GM12878 (cell line): Measurements from ENCODE around the gene MTR. TPM values are rescaled to one million over a fixed set of nuclear protein-coding genes. Genes with fewer than 3 reads are reported as not detected.

Experiments
- ATAC-seq: fragments of 200-7000 bp; cut with Tn5 transposase; 3 replicates; pipeline ENCODE4 v1.9.1; 2020; ENCODE audit warnings: mild to moderate bottlenecking, moderate library complexity
- BruUV-seq: library from RNA; stranded (reverse); fragments of 400-500 nt; replicated peaks from 2 replicates; lab custom pipeline; 2021; lab: Mats Ljungman, UMichigan
- CTCF ChIA-PET: fragments of 300-600 bp; sonication (Branson Sonifier 250); formaldehyde crosslinking; extraction: SDS; loops from one replicate; lab custom pipeline; 2021; ENCODE audit warnings: inconsistent platforms; lab: Yijun Ruan, JAX
- POLR2A ChIA-PET: fragments of 350-600 bp; formaldehyde crosslinking; extraction: SDS; loops from one replicate; lab custom pipeline; 2021; ENCODE audit warnings: inconsistent platforms; lab: Charles Lee
- RAD21 ChIA-PET: fragments of 300-600 bp; sonication (Branson Sonifier 250); formaldehyde crosslinking; loops from one replicate; lab custom pipeline; 2023; ENCODE audit warnings: antibody characterized with exemption; ENCODE audit not compliant: unreplicated experiment; lab: Charles Lee
- SMC1A ChIA-PET: fragments of 300-600 bp; sonication (Branson Sonifier 250); formaldehyde crosslinking; loops from one replicate; lab custom pipeline; 2023; ENCODE audit not compliant: unreplicated experiment, uncharacterized antibody; lab: Charles Lee
- DNase-seq: peaks from one replicate; pipeline ENCODE4 v3.0.0-alpha.2; 2011; ENCODE audit warnings: low read depth, low spot score
- FAIRE-seq: peaks from 3 replicates; lab custom pipeline; 2011; peaks lifted over from hg19 to GRCh38; lab: Jason Lieb, UNC
- H2AFZ ChIP-seq: 2 replicates; pipeline ENCODE4 v1.6.0; 2011; ENCODE audit warnings: low read depth, low read length, control low read depth; ENCODE audit not compliant: control insufficient read depth
- H3K27ac ChIP-seq: 2 replicates; pipeline ENCODE4 v1.5.1; 2011; ENCODE audit warnings: control low read depth; ENCODE audit not compliant: control insufficient read depth, insufficient read depth
- H3K27me3 ChIP-seq, 2 experiments: replicated peaks in 1 of 2; 2 replicates each; pipeline versions ENCODE4 v1.6.0 to v1.6.1; 2011; ENCODE audit warnings: low read length in 1 of 2; ENCODE audit not compliant: control insufficient read depth in 2 of 2, insufficient read depth in 2 of 2
- H3K36me3 ChIP-seq, 2 experiments: 2 replicates each; pipeline ENCODE4 v1.5.1; 2011; ENCODE audit warnings: low read length in 1 of 2; ENCODE audit not compliant: control insufficient read depth in 2 of 2, insufficient read depth in 2 of 2
- H3K4me1 ChIP-seq: 2 replicates; pipeline ENCODE4 v1.6.1; 2011; ENCODE audit warnings: mild to moderate bottlenecking, low read length, moderate library complexity, mixed read lengths; ENCODE audit not compliant: control insufficient read depth, insufficient read depth
- H3K4me2 ChIP-seq: 2 replicates; pipeline ENCODE4 v1.6.0; 2011; ENCODE audit warnings: control low read depth; ENCODE audit not compliant: control insufficient read depth, insufficient read depth
- H3K4me3 ChIP-seq: fragments of 200-600 bp; sonication (generic); 2 replicates; pipeline ENCODE4 v1.5.1; 2016
- H3K79me2 ChIP-seq: 2 replicates; pipeline ENCODE4 v1.6.0; 2011; ENCODE audit warnings: low read length; ENCODE audit not compliant: control insufficient read depth, insufficient read depth
- H3K9ac ChIP-seq: 2 replicates; pipeline ENCODE4 v1.8.0; 2011; ENCODE audit warnings: low read length, control low read depth, mixed read lengths; ENCODE audit not compliant: control insufficient read depth, insufficient read depth
- H3K9me3 ChIP-seq: replicated peaks from 3 replicates; pipeline ENCODE4 v1.5.1; 2011; ENCODE audit warnings: mild to moderate bottlenecking, low read length; ENCODE audit not compliant: control insufficient read depth, insufficient read depth
- H4K20me1 ChIP-seq: 2 replicates; pipeline ENCODE4 v1.6.0; 2011; ENCODE audit not compliant: control insufficient read depth, insufficient read depth
- CHD4 ChIP-seq: fragments of 200-600 bp; sonication (generic); IDR thresholded peaks from 2 replicates; pipeline ENCODE4 v1.6.1; 2016; ENCODE audit warnings: mild to moderate bottlenecking
- EZH2 ChIP-seq: IDR thresholded peaks from 2 replicates; pipeline ENCODE4 v1.6.1; 2012; ENCODE audit warnings: low read depth, mild to moderate bottlenecking, control low read depth, inconsistent platforms, low read length, borderline replicate concordance; ENCODE audit not compliant: control insufficient read depth
- GATAD2B ChIP-seq: fragments of 450-650 bp; conservative IDR thresholded peaks from 2 replicates; pipeline ENCODE4 v1.6.1; 2017; ENCODE audit warnings: low read depth, mild to moderate bottlenecking, moderate library complexity
- HCFC1 ChIP-seq: fragments of 150-350 bp; IDR thresholded peaks from 2 replicates; pipeline ENCODE4 v1.6.1; 2014; ENCODE audit warnings: low read length
- MXI1 ChIP-seq: fragments of 150-350 bp; IDR thresholded peaks from 2 replicates; pipeline ENCODE4 v1.6.1; 2011; ENCODE audit warnings: low read depth, mild to moderate bottlenecking, inconsistent platforms, low read length, improper control_type of control experiment
- NBN ChIP-seq: fragments of 450-650 bp; IDR thresholded peaks from 2 replicates; pipeline ENCODE4 v1.6.1; 2016
- NRF1 ChIP-seq: conservative IDR thresholded peaks from 2 replicates; pipeline ENCODE4 v1.6.1; 2011; ENCODE audit warnings: mild to moderate bottlenecking, low read depth, low read length, improper control_type of control experiment
- PML ChIP-seq: IDR thresholded peaks from 2 replicates; pipeline ENCODE4 v1.6.1; 2012; ENCODE audit warnings: low read length, inconsistent platforms
- STAT3 ChIP-seq: IDR thresholded peaks from 2 replicates; pipeline ENCODE4 v1.6.1; 2011; ENCODE audit warnings: low read depth, low read length, improper control_type of control experiment
- WGBS: methylation state at CpG from one replicate; pipeline ENCODE4 v1.1.6; 2016; ENCODE audit warnings: low lambda C conversion rate; ENCODE audit not compliant: insufficient replicate concordance, insufficient coverage; ENCODE audit errors: missing lambda C conversion rate; 5-methylcytosine and 5-hydroxymethylcytosine counted together
- in situ Hi-C: fragments of 300-500 bp; cut with MboI; formaldehyde crosslinking; loops from 9 replicates; pipeline ENCODE4 v1.14.3; 2018; ENCODE audit warnings: mixed read lengths
- intact Hi-C: fragments of 100-400 bp; cut with micrococcal nuclease; formaldehyde crosslinking; loops from one replicate; pipeline ENCODE4 v1.14.2; 2022; ENCODE audit not compliant: unreplicated experiment
- polyA plus RNA-seq, 11 experiments: library from polyadenylated mRNA; depleted of rRNA in 4 of 11; unstranded in 6 of 11; stranded (reverse) in 5 of 11; fragments of >200 nt; fragmentation: Nextera tagmentation in 4 of 11; fragmentation: Illumina TruSeq in 1 of 11; extraction: Ambion mirVana in 4 of 11; extraction: Trizol in 1 of 11; gene quantifications; 1 replicate in 1 of 11; 2 replicates in 10 of 11; pipeline versions ENCODE4 v1.2.1 to v1.2.3, GENCODE V29; 2011 to 2016; ENCODE audit warnings: inconsistent platforms in 2 of 11, missing spikeins in 2 of 11, low read depth in 1 of 11
- total RNA-seq, 4 experiments: library from RNA; depleted of rRNA in 3 of 4; stranded (reverse); fragments of >200 nt in 3 of 4; fragmentation: Illumina TruSeq in 1 of 4; extraction: Trizol in 1 of 4; gene quantifications; 2 replicates each; pipeline versions ENCODE4 v1.2.1 to v1.2.3, GENCODE V29; 2013 to 2021
- TF ChIP-seq, protein P1 (sequence below): fragments of 450-650 bp; IDR thresholded peaks from 2 replicates; pipeline ENCODE4 v1.6.1; 2017; ENCODE audit warnings: low read depth, mild to moderate bottlenecking, moderate library complexity
- TF ChIP-seq, protein P2 (sequence below): fragments of 450-650 bp; formaldehyde crosslinking; IDR thresholded peaks from 2 replicates; pipeline ENCODE4 v1.4.0; 2020; ENCODE audit warnings: mild to moderate bottlenecking, moderate library complexity
- TF ChIP-seq, protein P3 (sequence below): IDR thresholded peaks from 2 replicates; pipeline ENCODE4 v1.6.1; 2012; ENCODE audit warnings: mild to moderate bottlenecking, low read depth, low read length

The MTR gene
- total and polyA plus RNA-seq, 10 of the 15 experiments (the other 5 are each of a cell fraction or from before 2014, with no cell fraction given), result 2.4 to 38.7 (median 16.5) TPM

DNA sequence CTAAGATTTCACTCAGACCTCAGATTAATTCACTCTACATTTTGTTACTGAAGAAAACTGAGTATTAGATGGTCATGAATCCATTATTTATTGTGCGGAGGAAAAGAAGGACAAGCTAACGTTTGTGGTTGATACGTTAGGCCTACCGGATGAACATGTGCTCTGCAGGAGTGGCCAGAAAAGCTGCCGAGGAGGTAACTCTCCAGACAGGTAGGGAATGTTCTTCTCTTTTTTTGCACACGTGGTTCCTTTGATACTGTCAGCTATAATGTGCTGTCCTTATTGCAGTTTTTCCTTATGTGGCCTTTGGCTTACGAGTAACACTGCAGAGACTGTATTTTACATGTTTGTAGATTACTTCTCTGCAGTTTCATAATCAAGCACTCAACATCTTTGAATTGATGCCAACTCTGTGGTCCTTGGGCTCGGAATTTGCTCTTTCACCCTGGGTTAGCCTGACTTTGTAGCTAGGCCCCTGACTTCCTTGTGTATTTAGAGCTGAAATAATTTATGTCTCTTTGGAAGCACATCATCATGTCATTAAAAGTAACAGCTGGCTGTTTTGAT is 13.6 kb downstream of the MTR start:
- FAIRE-seq, result no peak
- ChIA-PET RAD21 (no interaction called here), CTCF (interaction anchor here (0.7 kb wide), 1 partner anchor 19 kb away, joined by 3 read pairs; no protein-coding TSS in a partner anchor), POLR2A (no interaction called here), SMC1A (interaction anchor here (1.0 to 1.2 kb wide), 2 partner anchors 19 to 26 kb away, joined by 3 read pairs; no protein-coding TSS in a partner anchor)
- Histone ChIP-seq H3K9ac (no peak overlapping the region), H3K4me3 (no peak overlapping the region), H3K79me2 (peaks cover 4% of the 10 kb centered on the region), H2AFZ (no peak overlapping the region), H3K4me2 (no peak overlapping the region), H3K36me3 (peaks cover 6 to 41% of the 10 kb centered on the region in 2 experiments), H4K20me1 (no peaks in the 10 kb centered on the region), H3K4me1 (no peaks in the 10 kb centered on the region), H3K9me3 (no peaks in the 10 kb centered on the region), H3K27ac (no peak overlapping the region), H3K27me3 (no peaks in the 10 kb centered on the region)
- ATAC-seq, result no peak
- in situ Hi-C loops, result no loop called here
- WGBS, result 92% methylated on average over 8 of the region's 8 CpGs
- BruUV-seq, result no TSS peak
- intact Hi-C loops, result no loop called here
- no peak for DNase-seq
- TF ChIP-seq EZH2 (no peak), HCFC1 (no peak), NRF1 (no peak), GATAD2B (no peak), MXI1 (no peak), STAT3 (no peak), CHD4 (no peak), PML (no peak), NBN (no peak)
- TF ChIP-seq, protein P1, sequence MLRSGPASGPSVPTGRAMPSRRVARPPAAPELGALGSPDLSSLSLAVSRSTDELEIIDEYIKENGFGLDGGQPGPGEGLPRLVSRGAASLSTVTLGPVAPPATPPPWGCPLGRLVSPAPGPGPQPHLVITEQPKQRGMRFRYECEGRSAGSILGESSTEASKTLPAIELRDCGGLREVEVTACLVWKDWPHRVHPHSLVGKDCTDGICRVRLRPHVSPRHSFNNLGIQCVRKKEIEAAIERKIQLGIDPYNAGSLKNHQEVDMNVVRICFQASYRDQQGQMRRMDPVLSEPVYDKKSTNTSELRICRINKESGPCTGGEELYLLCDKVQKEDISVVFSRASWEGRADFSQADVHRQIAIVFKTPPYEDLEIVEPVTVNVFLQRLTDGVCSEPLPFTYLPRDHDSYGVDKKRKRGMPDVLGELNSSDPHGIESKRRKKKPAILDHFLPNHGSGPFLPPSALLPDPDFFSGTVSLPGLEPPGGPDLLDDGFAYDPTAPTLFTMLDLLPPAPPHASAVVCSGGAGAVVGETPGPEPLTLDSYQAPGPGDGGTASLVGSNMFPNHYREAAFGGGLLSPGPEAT, result no peak
- TF ChIP-seq, protein P2, sequence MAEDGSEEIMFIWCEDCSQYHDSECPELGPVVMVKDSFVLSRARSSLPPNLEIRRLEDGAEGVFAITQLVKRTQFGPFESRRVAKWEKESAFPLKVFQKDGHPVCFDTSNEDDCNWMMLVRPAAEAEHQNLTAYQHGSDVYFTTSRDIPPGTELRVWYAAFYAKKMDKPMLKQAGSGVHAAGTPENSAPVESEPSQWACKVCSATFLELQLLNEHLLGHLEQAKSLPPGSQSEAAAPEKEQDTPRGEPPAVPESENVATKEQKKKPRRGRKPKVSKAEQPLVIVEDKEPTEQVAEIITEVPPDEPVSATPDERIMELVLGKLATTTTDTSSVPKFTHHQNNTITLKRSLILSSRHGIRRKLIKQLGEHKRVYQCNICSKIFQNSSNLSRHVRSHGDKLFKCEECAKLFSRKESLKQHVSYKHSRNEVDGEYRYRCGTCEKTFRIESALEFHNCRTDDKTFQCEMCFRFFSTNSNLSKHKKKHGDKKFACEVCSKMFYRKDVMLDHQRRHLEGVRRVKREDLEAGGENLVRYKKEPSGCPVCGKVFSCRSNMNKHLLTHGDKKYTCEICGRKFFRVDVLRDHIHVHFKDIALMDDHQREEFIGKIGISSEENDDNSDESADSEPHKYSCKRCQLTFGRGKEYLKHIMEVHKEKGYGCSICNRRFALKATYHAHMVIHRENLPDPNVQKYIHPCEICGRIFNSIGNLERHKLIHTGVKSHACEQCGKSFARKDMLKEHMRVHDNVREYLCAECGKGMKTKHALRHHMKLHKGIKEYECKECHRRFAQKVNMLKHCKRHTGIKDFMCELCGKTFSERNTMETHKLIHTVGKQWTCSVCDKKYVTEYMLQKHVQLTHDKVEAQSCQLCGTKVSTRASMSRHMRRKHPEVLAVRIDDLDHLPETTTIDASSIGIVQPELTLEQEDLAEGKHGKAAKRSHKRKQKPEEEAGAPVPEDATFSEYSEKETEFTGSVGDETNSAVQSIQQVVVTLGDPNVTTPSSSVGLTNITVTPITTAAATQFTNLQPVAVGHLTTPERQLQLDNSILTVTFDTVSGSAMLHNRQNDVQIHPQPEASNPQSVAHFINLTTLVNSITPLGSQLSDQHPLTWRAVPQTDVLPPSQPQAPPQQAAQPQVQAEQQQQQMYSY (CRISPR knock-in tag), result no peak
- TF ChIP-seq, protein P3, sequence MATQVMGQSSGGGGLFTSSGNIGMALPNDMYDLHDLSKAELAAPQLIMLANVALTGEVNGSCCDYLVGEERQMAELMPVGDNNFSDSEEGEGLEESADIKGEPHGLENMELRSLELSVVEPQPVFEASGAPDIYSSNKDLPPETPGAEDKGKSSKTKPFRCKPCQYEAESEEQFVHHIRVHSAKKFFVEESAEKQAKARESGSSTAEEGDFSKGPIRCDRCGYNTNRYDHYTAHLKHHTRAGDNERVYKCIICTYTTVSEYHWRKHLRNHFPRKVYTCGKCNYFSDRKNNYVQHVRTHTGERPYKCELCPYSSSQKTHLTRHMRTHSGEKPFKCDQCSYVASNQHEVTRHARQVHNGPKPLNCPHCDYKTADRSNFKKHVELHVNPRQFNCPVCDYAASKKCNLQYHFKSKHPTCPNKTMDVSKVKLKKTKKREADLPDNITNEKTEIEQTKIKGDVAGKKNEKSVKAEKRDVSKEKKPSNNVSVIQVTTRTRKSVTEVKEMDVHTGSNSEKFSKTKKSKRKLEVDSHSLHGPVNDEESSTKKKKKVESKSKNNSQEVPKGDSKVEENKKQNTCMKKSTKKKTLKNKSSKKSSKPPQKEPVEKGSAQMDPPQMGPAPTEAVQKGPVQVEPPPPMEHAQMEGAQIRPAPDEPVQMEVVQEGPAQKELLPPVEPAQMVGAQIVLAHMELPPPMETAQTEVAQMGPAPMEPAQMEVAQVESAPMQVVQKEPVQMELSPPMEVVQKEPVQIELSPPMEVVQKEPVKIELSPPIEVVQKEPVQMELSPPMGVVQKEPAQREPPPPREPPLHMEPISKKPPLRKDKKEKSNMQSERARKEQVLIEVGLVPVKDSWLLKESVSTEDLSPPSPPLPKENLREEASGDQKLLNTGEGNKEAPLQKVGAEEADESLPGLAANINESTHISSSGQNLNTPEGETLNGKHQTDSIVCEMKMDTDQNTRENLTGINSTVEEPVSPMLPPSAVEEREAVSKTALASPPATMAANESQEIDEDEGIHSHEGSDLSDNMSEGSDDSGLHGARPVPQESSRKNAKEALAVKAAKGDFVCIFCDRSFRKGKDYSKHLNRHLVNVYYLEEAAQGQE, result no peak
